ENCODE data around the gene PTCSC3. TPM values are rescaled to one million over a fixed set of nuclear protein-coding genes. Genes with fewer than 3 reads are reported as not detected.
"Not testable (repeated sequence)": the region's sequence is repeated elsewhere in the genome, so short reads cannot be mapped to it uniquely, and the experiment has no call there.

The PTCSC3 gene
- total RNA-seq, 2 experiments from 2014 or later: not detected

GRCh38 chr14:36132826-36133225, 43.7 kb downstream of the PTCSC3 start:
- Mint-ChIP-seq H3K4me3 (no peak overlapping the region), H3K4me1 (no peaks in the 10 kb centered on the region), H3K9me3 (no peaks in the 10 kb centered on the region), H3K36me3 (no peaks in the 10 kb centered on the region), H3K27me3 (peaks cover 15% of the 10 kb centered on the region), H3K27ac (no peak overlapping the region)
- DNase-seq: no peak

- H3K27me3 Mint-ChIP-seq: peaks cover 20% of the 10 kb centered on the region
- H3K4me3 Mint-ChIP-seq: no peak overlapping the region
- DNase-seq: no peak
- no peak overlapping the region for H3K27ac Mint-ChIP-seq
- H3K4me1 Mint-ChIP-seq: no peaks in the 10 kb centered on the region
- no peaks in the 10 kb centered on the region for H3K9me3 Mint-ChIP-seq
- no peaks in the 10 kb centered on the region for H3K36me3 Mint-ChIP-seq
These were observed 46.3 kb downstream of the PTCSC3 start for GRCh38 chr14:36130186-36130585.

- Mint-ChIP-seq H3K4me3 (no peak overlapping the region), H3K4me1 (no peaks in the 10 kb centered on the region), H3K27ac (no peak overlapping the region), H3K36me3 (no peaks in the 10 kb centered on the region), H3K27me3 (peaks cover 22% of the 10 kb centered on the region), H3K9me3 (no peaks in the 10 kb centered on the region)
- DNase-seq: no peak
These were observed 47.3 kb downstream of the PTCSC3 start for GRCh38 chr14:36129181-36129580.

- no peaks in the 10 kb centered on the region for H3K36me3 Mint-ChIP-seq
- no peaks in the 10 kb centered on the region for H3K9me3 Mint-ChIP-seq
- no peak overlapping the region for H3K27ac Mint-ChIP-seq
- DNase-seq: no peak
- no peaks in the 10 kb centered on the region for H3K4me1 Mint-ChIP-seq
- no peak overlapping the region for H3K4me3 Mint-ChIP-seq
- H3K27me3 Mint-ChIP-seq: peaks cover 29% of the 10 kb centered on the region
These were observed 63.2 kb downstream of the PTCSC3 start for GRCh38 chr14:36113341-36113740.

GRCh38 chr14:36111822-36112583, 64.5 kb downstream of the PTCSC3 start:
- H3K27ac Mint-ChIP-seq: no peak overlapping the region
- H3K4me1 Mint-ChIP-seq: no peaks in the 10 kb centered on the region
- H3K27me3 Mint-ChIP-seq: peaks cover 37% of the 10 kb centered on the region
- H3K36me3 Mint-ChIP-seq: no peaks in the 10 kb centered on the region
- H3K9me3 Mint-ChIP-seq: no peaks in the 10 kb centered on the region
- no peak overlapping the region for H3K4me3 Mint-ChIP-seq
- no peak for DNase-seq

- no peaks in the 10 kb centered on the region for H3K36me3 Mint-ChIP-seq
- no peak overlapping the region for H3K4me3 Mint-ChIP-seq
These were observed 71.1 kb downstream of the PTCSC3 start for GRCh38 chr14:36105401-36105800.

GRCh38 chr14:36104258-36104657, 72.3 kb downstream of the PTCSC3 start:
- H3K27ac Mint-ChIP-seq, H3K36me3 Mint-ChIP-seq, H3K4me1 Mint-ChIP-seq, H3K4me3 Mint-ChIP-seq, DNase-seq, H3K9me3 Mint-ChIP-seq: not testable (repeated sequence)
- peaks cover 40% of the 10 kb centered on the region for H3K27me3 Mint-ChIP-seq

More at GRCh38 chr14:36105401-36105800, 71.1 kb downstream of the PTCSC3 start:
- H3K4me1 Mint-ChIP-seq: no peaks in the 10 kb centered on the region
- H3K9me3 Mint-ChIP-seq: no peaks in the 10 kb centered on the region
- H3K27me3 Mint-ChIP-seq: peaks cover 39% of the 10 kb centered on the region
- H3K27ac Mint-ChIP-seq: no peak overlapping the region
- no peak for DNase-seq

- peaks cover 31% of the 10 kb centered on the region for H3K27me3 Mint-ChIP-seq
- no peak for DNase-seq
- no peaks in the 10 kb centered on the region for H3K9me3 Mint-ChIP-seq
- no peaks in the 10 kb centered on the region for H3K4me1 Mint-ChIP-seq
- no peaks in the 10 kb centered on the region for H3K36me3 Mint-ChIP-seq
- no peak overlapping the region for H3K4me3 Mint-ChIP-seq
- H3K27ac Mint-ChIP-seq: no peak overlapping the region
These were observed 76.9 kb downstream of the PTCSC3 start for GRCh38 chr14:36099619-36100018.

- Mint-ChIP-seq H3K9me3 (no peaks in the 10 kb centered on the region), H3K4me1 (no peaks in the 10 kb centered on the region), H3K36me3 (no peaks in the 10 kb centered on the region), H3K27me3 (peaks cover 31% of the 10 kb centered on the region), H3K27ac (no peak overlapping the region), H3K4me3 (no peak overlapping the region)
- no peak for DNase-seq
These were observed 79.2 kb downstream of the PTCSC3 start for GRCh38 chr14:36097356-36097755.

- no peak overlapping the region for H3K4me3 Mint-ChIP-seq
These were observed 80.4 kb downstream of the PTCSC3 start for GRCh38 chr14:36096090-36096489.

GRCh38 chr14:36094963-36095362, 81.6 kb downstream of the PTCSC3 start:
- Mint-ChIP-seq H3K9me3 (no peaks in the 10 kb centered on the region), H3K27ac (no peak overlapping the region), H3K36me3 (no peaks in the 10 kb centered on the region), H3K4me1 (no peaks in the 10 kb centered on the region), H3K4me3 (no peak overlapping the region), H3K27me3 (peaks cover 28% of the 10 kb centered on the region)
- no peak for DNase-seq

More at GRCh38 chr14:36096090-36096489, 80.4 kb downstream of the PTCSC3 start:
- Mint-ChIP-seq H3K27ac (no peak overlapping the region), H3K4me1 (no peaks in the 10 kb centered on the region), H3K9me3 (no peaks in the 10 kb centered on the region), H3K36me3 (no peaks in the 10 kb centered on the region), H3K27me3 (peaks cover 35% of the 10 kb centered on the region)
- no peak for DNase-seq

- no peak overlapping the region for H3K27ac Mint-ChIP-seq
- no peak for DNase-seq
- no peaks in the 10 kb centered on the region for H3K4me1 Mint-ChIP-seq
- no peaks in the 10 kb centered on the region for H3K36me3 Mint-ChIP-seq
- H3K9me3 Mint-ChIP-seq: no peaks in the 10 kb centered on the region
- H3K4me3 Mint-ChIP-seq: no peak overlapping the region
- H3K27me3 Mint-ChIP-seq: peaks cover 15% of the 10 kb centered on the region
These were observed 85.4 kb downstream of the PTCSC3 start for GRCh38 chr14:36091096-36091495.

GRCh38 chr14:36087411-36087810, 89.1 kb downstream of the PTCSC3 start:
- H3K9me3 Mint-ChIP-seq: no peaks in the 10 kb centered on the region
- peaks cover 23% of the 10 kb centered on the region for H3K27me3 Mint-ChIP-seq
- H3K4me1 Mint-ChIP-seq: no peaks in the 10 kb centered on the region
- H3K36me3 Mint-ChIP-seq: no peaks in the 10 kb centered on the region
- H3K27ac Mint-ChIP-seq: no peak overlapping the region
- no peak overlapping the region for H3K4me3 Mint-ChIP-seq
- DNase-seq: no peak

- H3K4me1 Mint-ChIP-seq: no peaks in the 10 kb centered on the region
- H3K4me3 Mint-ChIP-seq: no peak overlapping the region
- no peak overlapping the region for H3K27ac Mint-ChIP-seq
- DNase-seq: no peak
- peaks cover 23% of the 10 kb centered on the region for H3K27me3 Mint-ChIP-seq
- no peaks in the 10 kb centered on the region for H3K36me3 Mint-ChIP-seq
- H3K9me3 Mint-ChIP-seq: no peaks in the 10 kb centered on the region
These were observed 89.7 kb downstream of the PTCSC3 start for GRCh38 chr14:36086629-36087395.

GRCh38 chr14:36085861-36086260, 90.7 kb downstream of the PTCSC3 start:
- Mint-ChIP-seq H3K4me3 (no peak overlapping the region), H3K27ac (no peak overlapping the region), H3K4me1 (no peaks in the 10 kb centered on the region), H3K27me3 (peaks cover 20% of the 10 kb centered on the region), H3K9me3 (no peaks in the 10 kb centered on the region), H3K36me3 (no peaks in the 10 kb centered on the region)
- no peak for DNase-seq
